Spleen (tissue), 11 donors: ENCODE measurements around the gene MAP3K14. TPM values are rescaled to one million over a fixed set of nuclear protein-coding genes. Genes with fewer than 3 reads are reported as not detected.
A peak's percentile ranks its signal among the peaks of the same experiment; 100 is the strongest.
"Not testable (repeated sequence)": the region's sequence is repeated elsewhere in the genome, so short reads cannot be mapped to it uniquely, and the experiment has no call there.

Source experiments
- DNase-seq: peaks from one replicate; pipeline ENCODE4 v3.0.0-alpha.2; 2020
- H3K27ac ChIP-seq, 8 donors: fragments of 200-600 bp; sonication (generic) in 7 of 8; 1 replicate in 4 of 8; 2 replicates in 4 of 8; pipeline versions ENCODE4 v1.5.0 to v1.8.0; 2016 to 2021; ENCODE audit warnings: inconsistent platforms in 4 of 8, mild to moderate bottlenecking in 4 of 8, moderate library complexity in 1 of 8
- H3K27me3 ChIP-seq, 7 donors: fragments of 200-600 bp; sonication (generic) in 6 of 7; replicated peaks in 1 of 7; 1 replicate in 4 of 7; 2 replicates in 3 of 7; pipeline versions ENCODE4 v1.5.0 to v1.8.0; 2016 to 2021; ENCODE audit warnings: inconsistent platforms in 3 of 7, mild to moderate bottlenecking in 1 of 7
- H3K36me3 ChIP-seq, 6 donors: fragments of 200-600 bp; sonication (generic) in 5 of 6; 1 replicate in 4 of 6; 2 replicates in 2 of 6; pipeline versions ENCODE4 v1.5.0 to v1.8.0; 2016 to 2021; ENCODE audit warnings: inconsistent platforms in 2 of 6
- H3K4me1 ChIP-seq, 6 donors: fragments of 200-600 bp; sonication (generic) in 5 of 6; 1 replicate in 3 of 6; 2 replicates in 3 of 6; pipeline versions ENCODE4 v1.5.0 to v1.8.0; 2016 to 2021; ENCODE audit warnings: inconsistent platforms in 3 of 6
- H3K4me3 ChIP-seq, 8 donors: fragments of 200-600 bp; sonication (generic) in 7 of 8; 1 replicate in 4 of 8; 2 replicates in 4 of 8; pipeline versions ENCODE4 v1.5.0 to v1.8.0; 2016 to 2021; ENCODE audit warnings: inconsistent platforms in 4 of 8, mild to moderate bottlenecking in 4 of 8, moderate library complexity in 2 of 8
- H3K9me3 ChIP-seq, 8 donors: fragments of 200-600 bp; sonication (generic) in 7 of 8; 1 replicate in 4 of 8; 2 replicates in 4 of 8; pipeline versions ENCODE4 v1.5.0 to v1.8.0; 2016 to 2021; ENCODE audit warnings: inconsistent platforms in 4 of 8
- POLR2A ChIP-seq, 3 donors: fragments of 450-650 bp; IDR thresholded peaks; one replicate each; pipeline ENCODE4 v1.5.1; 2017; ENCODE audit warnings: antibody characterized with exemption in 3 of 3, mild to moderate bottlenecking in 1 of 3
- POLR2AphosphoS5 ChIP-seq, 3 donors: sonication (generic); formaldehyde crosslinking; IDR thresholded peaks; one replicate each; pipeline ENCODE4 v1.5.1; 2017; ENCODE audit warnings: antibody characterized with exemption in 3 of 3
- WGBS, 5 donors: extraction: QIAGEN DNeasy Blood & Tissue Kit in 3 of 5; methylation state at CpG; one replicate each; pipeline versions ENCODE4 v1.1.5 to v1.1.7; 2013 to 2018; 5-methylcytosine and 5-hydroxymethylcytosine counted together
- intact Hi-C: fragments of 100-400 bp; cut with DNase I; formaldehyde crosslinking; loops from one replicate; pipeline ENCODE4 v1.15.0; 2023; ENCODE audit warnings: low total_unique reads
- polyA plus RNA-seq, 3 donors: library from polyadenylated mRNA; stranded (reverse); fragments of 200-250 nt; gene quantifications; one replicate each; pipeline ENCODE4 v1.2.1, GENCODE V29; 2013
- total RNA-seq, 7 donors: library from RNA; depleted of rRNA in 3 of 7; stranded (reverse); fragments of >200 nt in 3 of 7; fragmentation: NEBNext Ultra II Directional in 4 of 7; extraction: Animal tissue kit (Norgen Biotek cat#: 25700) in 4 of 7; gene quantifications; one replicate each; pipeline versions ENCODE4 v1.1.0 to v1.2.1, GENCODE V29; 2016 to 2021
- TF ChIP-seq, protein P1 (sequence below), 11 experiments: fragments of 200-600 bp in 7 of 11; fragments of 450-650 bp in 4 of 11; sonication (generic) in 4 of 11; IDR thresholded peaks in 8 of 11; conservative IDR thresholded peaks in 3 of 11; 1 replicate in 7 of 11; 2 replicates in 4 of 11; pipeline versions ENCODE4 v1.4.0 to v1.8.0; 2016 to 2021; ENCODE audit warnings: antibody characterized with exemption in 11 of 11, inconsistent platforms in 4 of 11, mild to moderate bottlenecking in 1 of 11
- donor health status: healthy with polysubstance abuse.
- donor health status: DM: no; HTN: no; CAD: no; lungs with moderate emphysema.
- donor health status: DM: no; HTN: no; CAD: no.
- donor health status: Bipolar disorder and iron deficiency.
- donor health status: healthy.
- donor health status: DM: no; HTN: no; CAD: no.
- donor health status: DM: yes; HTN: yes; CAD: no.

The MAP3K14 gene
- total and polyA plus RNA-seq, 10 donors = 17.3 to 36.3 (median 28.0) TPM

DNA sequence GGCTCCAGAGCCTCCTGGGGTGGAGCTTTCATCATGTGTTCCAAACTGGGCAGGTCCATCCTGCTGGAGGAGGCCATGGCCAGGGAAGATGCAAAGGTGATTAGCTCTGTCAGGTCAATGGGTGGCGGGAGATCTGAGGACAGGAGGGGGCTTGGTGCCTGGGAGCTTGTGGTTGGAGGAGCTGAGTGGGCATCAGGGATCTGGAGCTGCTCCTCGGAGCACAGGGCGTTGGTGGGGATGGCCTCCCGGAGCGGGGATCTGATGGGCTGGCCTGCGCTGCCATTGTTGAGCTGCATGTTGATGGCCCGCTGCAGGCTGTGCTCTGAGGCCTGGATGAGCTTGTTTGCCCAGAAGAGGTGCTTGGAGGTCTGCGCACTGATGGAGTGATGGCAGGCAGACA lies 61.5 kb downstream of the MAP3K14 start:
- 91 to 97% (median 95%) methylated on average over 7 to 8 of the region's 8 CpGs for WGBS, 5 donors
- no peaks in the 10 kb centered on the region for H3K27me3 ChIP-seq
- no peaks in the 10 kb centered on the region for H3K9me3 ChIP-seq
- no peak overlapping the region for H3K4me3 ChIP-seq
- intact Hi-C loops = no loop called here
- peaks cover 0 to 37% (median 4%) of the 10 kb centered on the region in 6 donors for H3K4me1 ChIP-seq
- peaks cover 0 to 10% (median 0%) of the 10 kb centered on the region in 6 donors for H3K36me3 ChIP-seq
- no peak for DNase-seq
- TF ChIP-seq, protein P1, sequence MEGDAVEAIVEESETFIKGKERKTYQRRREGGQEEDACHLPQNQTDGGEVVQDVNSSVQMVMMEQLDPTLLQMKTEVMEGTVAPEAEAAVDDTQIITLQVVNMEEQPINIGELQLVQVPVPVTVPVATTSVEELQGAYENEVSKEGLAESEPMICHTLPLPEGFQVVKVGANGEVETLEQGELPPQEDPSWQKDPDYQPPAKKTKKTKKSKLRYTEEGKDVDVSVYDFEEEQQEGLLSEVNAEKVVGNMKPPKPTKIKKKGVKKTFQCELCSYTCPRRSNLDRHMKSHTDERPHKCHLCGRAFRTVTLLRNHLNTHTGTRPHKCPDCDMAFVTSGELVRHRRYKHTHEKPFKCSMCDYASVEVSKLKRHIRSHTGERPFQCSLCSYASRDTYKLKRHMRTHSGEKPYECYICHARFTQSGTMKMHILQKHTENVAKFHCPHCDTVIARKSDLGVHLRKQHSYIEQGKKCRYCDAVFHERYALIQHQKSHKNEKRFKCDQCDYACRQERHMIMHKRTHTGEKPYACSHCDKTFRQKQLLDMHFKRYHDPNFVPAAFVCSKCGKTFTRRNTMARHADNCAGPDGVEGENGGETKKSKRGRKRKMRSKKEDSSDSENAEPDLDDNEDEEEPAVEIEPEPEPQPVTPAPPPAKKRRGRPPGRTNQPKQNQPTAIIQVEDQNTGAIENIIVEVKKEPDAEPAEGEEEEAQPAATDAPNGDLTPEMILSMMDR (IDR thresholded peaks at IDR 0.05 in 8 of 11, conservative IDR thresholded peaks at IDR 0.05 in 3 of 11) = no peak
- TF ChIP-seq POLR2AphosphoS5 (IDR thresholded peaks at IDR 0.05) = no peak
- TF ChIP-seq POLR2A (IDR thresholded peaks at IDR 0.05) = no peak
- H3K27ac ChIP-seq = no peak overlapping the region

DNA sequence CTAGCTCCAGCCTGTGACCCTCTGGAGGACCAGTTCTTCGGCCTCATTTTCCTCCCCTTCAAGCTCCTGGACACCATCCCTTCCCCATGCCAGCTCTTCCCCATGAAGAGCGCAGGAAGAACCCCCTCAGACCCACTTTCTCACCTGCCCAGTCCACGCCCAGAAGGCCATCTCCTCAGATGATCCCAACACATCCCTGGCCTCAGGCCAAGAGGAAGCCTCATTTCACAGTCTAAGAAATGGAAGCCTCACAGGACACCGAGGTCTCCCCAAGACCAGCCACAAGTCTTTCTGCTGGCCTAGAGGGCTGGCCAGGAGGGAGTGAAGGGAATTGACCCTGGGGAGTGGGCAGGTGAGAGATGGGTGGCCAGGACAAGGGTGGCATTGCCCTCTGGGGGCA lies 62.9 kb downstream of the MAP3K14 start:
- no peak for DNase-seq
- Histone ChIP-seq H3K27ac (no peak overlapping the region), H3K4me3 (no peak overlapping the region), H3K4me1 (peaks cover 3 to 50% (median 9%) of the 10 kb centered on the region in 6 donors), H3K27me3 (no peaks in the 10 kb centered on the region), H3K9me3 (no peaks in the 10 kb centered on the region), H3K36me3 (peaks cover 0 to 20% (median 0%) of the 10 kb centered on the region in 6 donors)
- intact Hi-C loops = no loop called here
- TF ChIP-seq POLR2A (IDR thresholded peaks at IDR 0.05) (no peak), POLR2AphosphoS5 (IDR thresholded peaks at IDR 0.05) (no peak)
- TF ChIP-seq, protein P1 (IDR thresholded peaks at IDR 0.05 in 8 of 11, conservative IDR thresholded peaks at IDR 0.05 in 3 of 11) = no peak
- 85 to 91% (median 87%) methylated on average over 4 of the region's 4 CpGs for WGBS, 5 donors

DNA sequence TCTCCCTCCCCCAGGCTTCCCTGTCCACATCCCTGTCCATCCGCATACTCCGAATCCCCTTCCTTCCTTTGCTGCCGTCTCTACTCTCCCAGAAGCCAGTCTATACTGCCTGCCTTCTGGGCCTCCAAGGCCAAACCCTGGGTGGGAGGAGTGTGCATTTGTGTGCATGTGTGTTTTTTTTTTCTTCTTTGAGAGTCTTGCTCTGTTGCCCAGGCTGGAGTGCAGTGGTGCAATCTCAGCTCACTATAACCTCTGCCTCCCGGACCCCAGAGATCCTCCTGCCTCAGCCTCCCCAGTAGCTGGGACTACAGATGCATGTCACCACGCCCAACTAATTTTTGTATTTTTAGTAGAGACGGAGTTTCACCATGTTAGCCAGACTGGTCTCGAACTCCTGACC lies 63.6 kb downstream of the MAP3K14 start:
- WGBS, 5 donors = 80 to 93% (median 88%) methylated on average over 7 of the region's 7 CpGs
- DNase-seq, H3K27me3 ChIP-seq, H3K4me3 ChIP-seq, H3K9me3 ChIP-seq, intact Hi-C loops: not testable (repeated sequence)
- H3K36me3 ChIP-seq = peaks cover 0 to 20% (median 0%) of the 10 kb centered on the region in 6 donors
- peaks cover 5 to 52% (median 16%) of the 10 kb centered on the region in 6 donors for H3K4me1 ChIP-seq
- peak overlapping the region in 2 of 8 donors; percentile 51 to 55 for H3K27ac ChIP-seq

DNA sequence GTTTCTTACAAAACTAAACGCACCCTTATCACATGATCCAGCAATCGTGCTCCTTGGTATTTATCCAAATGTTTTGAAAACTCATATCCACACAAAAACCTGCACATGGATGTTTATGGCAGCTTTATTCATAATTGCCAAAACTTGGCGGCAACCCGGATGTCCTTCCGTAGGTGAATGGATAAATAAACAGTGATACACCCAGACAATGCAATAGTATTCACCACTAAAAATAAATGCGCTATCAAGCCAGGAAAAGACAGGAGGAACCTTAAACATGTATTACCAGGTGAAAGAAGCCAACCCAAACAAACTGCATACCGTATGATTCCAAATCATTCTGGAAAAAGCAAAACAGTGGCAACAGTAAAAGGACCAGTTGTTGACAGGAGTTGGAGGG lies 64.9 kb downstream of the MAP3K14 start:
- Histone ChIP-seq H3K36me3 (peaks cover 0 to 21% (median under 1%) of the 10 kb centered on the region in 6 donors), H3K9me3 (no peaks in the 10 kb centered on the region), H3K4me1 (peaks cover 9 to 65% (median 25%) of the 10 kb centered on the region in 6 donors), H3K27me3 (no peaks in the 10 kb centered on the region), H3K4me3 (no peak overlapping the region), H3K27ac (peak overlapping the region in 1 of 8 donors; percentile 61)
- 77 to 87% (median 86%) methylated on average over 7 of the region's 7 CpGs for WGBS, 5 donors
- intact Hi-C loops = no loop called here
- TF ChIP-seq POLR2A (IDR thresholded peaks at IDR 0.05) = no peak
- TF ChIP-seq, protein P1 (IDR thresholded peaks at IDR 0.05 in 8 of 11, conservative IDR thresholded peaks at IDR 0.05 in 3 of 11) = no peak
- TF ChIP-seq POLR2AphosphoS5 (IDR thresholded peaks at IDR 0.05) = no peak
- DNase-seq = no peak
